Smooth muscle cell (in vitro differentiated cells): ENCODE measurements around the gene RYR2. TPM values are rescaled to one million over a fixed set of nuclear protein-coding genes. Genes with fewer than 3 reads are reported as not detected.

Source experiments
- DNase-seq: peaks from one replicate; lab custom pipeline; 2025; ENCODE audit not compliant: unreplicated experiment; lab: John Stamatoyannopoulos, UW
- H2AFZ ChIP-seq: fragments of 200-600 bp; sonication (generic); 2 replicates; pipeline ENCODE4 v1.6.0; 2016; ENCODE audit warnings: antibody characterized with exemption, low read depth, mild to moderate bottlenecking
- H3F3A ChIP-seq: fragments of 200-600 bp; sonication (generic); 2 replicates; pipeline ENCODE4 v1.6.0; 2017; ENCODE audit warnings: antibody characterized with exemption, low read depth
- H3K27ac ChIP-seq: fragments of 200-600 bp; sonication (generic); 2 replicates; pipeline ENCODE4 v1.5.1; 2016; ENCODE audit warnings: low read depth, mild to moderate bottlenecking
- H3K27me3 ChIP-seq: fragments of 200-600 bp; sonication (generic); 2 replicates; pipeline ENCODE4 v1.6.1; 2016; ENCODE audit warnings: low read depth, mild to moderate bottlenecking
- H3K36me3 ChIP-seq: fragments of 200-600 bp; sonication (generic); 2 replicates; pipeline ENCODE4 v1.5.1; 2016; ENCODE audit warnings: low read depth
- H3K4me1 ChIP-seq: fragments of 200-600 bp; sonication (generic); 2 replicates; pipeline ENCODE4 v1.5.1; 2016; ENCODE audit warnings: low read depth
- H3K4me2 ChIP-seq: fragments of 200-600 bp; sonication (generic); 2 replicates; pipeline ENCODE4 v1.6.0; 2016; ENCODE audit warnings: mild to moderate bottlenecking
- H3K4me3 ChIP-seq: fragments of 200-600 bp; sonication (generic); 2 replicates; pipeline ENCODE4 v1.5.1; 2016; ENCODE audit warnings: mild to moderate bottlenecking
- H3K79me2 ChIP-seq: fragments of 200-600 bp; sonication (generic); 2 replicates; pipeline ENCODE4 v1.6.0; 2016; ENCODE audit warnings: low read depth, mild to moderate bottlenecking
- H3K9ac ChIP-seq: fragments of 200-600 bp; sonication (generic); 2 replicates; pipeline ENCODE4 v1.6.0; 2016; ENCODE audit warnings: low read depth
- H3K9me3 ChIP-seq: fragments of 200-600 bp; sonication (generic); replicated peaks from 2 replicates; pipeline ENCODE4 v1.5.1; 2016; ENCODE audit warnings: low read depth
- H4K20me1 ChIP-seq: fragments of 200-600 bp; sonication (generic); 2 replicates; pipeline ENCODE4 v1.6.0; 2016; ENCODE audit warnings: low read depth
- WGBS: methylation state at CpG from one replicate; pipeline ENCODE4 v1.1.7; 2016; ENCODE audit warnings: low lambda C conversion rate; 5-methylcytosine and 5-hydroxymethylcytosine counted together
- polyA plus RNA-seq: library from polyadenylated mRNA; unstranded; fragments of >200 nt; fragmentation: Nextera tagmentation; extraction: Ambion mirVana; gene quantifications from 2 replicates; pipeline ENCODE4 v1.2.1, GENCODE V29; 2016
- total RNA-seq: library from RNA; depleted of rRNA; stranded (reverse); fragments of >200 nt; gene quantifications from 2 replicates; pipeline ENCODE4 v1.2.3, GENCODE V29; 2014
- TF ChIP-seq, protein P1 (sequence below): fragments of 200-600 bp; sonication (generic); IDR thresholded peaks from 2 replicates; pipeline ENCODE4 v1.5.1; 2017; ENCODE audit warnings: borderline replicate concordance, mild to moderate bottlenecking, antibody characterized with exemption; ENCODE audit not compliant: insufficient read depth, poor library complexity, severe bottlenecking

RYR2 gene
- total and polyA plus RNA-seq, 2 experiments from 2014 or later: 0.09 TPM; not detected in 1

DNA sequence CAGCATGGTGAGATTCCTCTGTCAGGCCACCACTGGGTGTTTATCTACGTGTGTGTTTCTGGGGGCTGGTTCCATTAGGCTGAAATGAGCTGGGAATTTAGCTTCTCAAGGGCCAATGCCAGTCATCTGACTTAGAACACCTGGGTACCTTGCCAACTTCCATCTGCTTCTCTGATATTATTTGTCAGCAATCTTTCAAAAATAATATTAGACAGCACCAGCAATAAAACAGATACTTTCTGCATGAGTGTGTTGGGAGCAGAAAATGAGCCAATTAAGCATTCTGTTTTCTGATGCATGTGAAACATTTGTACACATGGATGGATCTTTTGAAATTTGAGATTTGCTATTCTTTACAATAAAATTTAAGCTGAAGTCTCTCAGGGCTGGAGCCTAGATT, 124.1 kb downstream of the RYR2 start:
- DNase-seq: no peak
- Histone ChIP-seq H3F3A (peaks cover 3% of the 10 kb centered on the region), H3K79me2 (no peaks in the 10 kb centered on the region), H3K36me3 (no peaks in the 10 kb centered on the region), H3K27me3 (no peaks in the 10 kb centered on the region), H3K9me3 (no peaks in the 10 kb centered on the region), H3K9ac (no peak overlapping the region), H3K4me2 (no peak overlapping the region), H2AFZ (no peak overlapping the region), H3K4me1 (no peaks in the 10 kb centered on the region), H3K4me3 (no peak overlapping the region), H4K20me1 (no peaks in the 10 kb centered on the region), H3K27ac (no peak overlapping the region)
- WGBS: 38% methylated on average over 1 of the region's 1 CpG
- TF ChIP-seq, protein P1, sequence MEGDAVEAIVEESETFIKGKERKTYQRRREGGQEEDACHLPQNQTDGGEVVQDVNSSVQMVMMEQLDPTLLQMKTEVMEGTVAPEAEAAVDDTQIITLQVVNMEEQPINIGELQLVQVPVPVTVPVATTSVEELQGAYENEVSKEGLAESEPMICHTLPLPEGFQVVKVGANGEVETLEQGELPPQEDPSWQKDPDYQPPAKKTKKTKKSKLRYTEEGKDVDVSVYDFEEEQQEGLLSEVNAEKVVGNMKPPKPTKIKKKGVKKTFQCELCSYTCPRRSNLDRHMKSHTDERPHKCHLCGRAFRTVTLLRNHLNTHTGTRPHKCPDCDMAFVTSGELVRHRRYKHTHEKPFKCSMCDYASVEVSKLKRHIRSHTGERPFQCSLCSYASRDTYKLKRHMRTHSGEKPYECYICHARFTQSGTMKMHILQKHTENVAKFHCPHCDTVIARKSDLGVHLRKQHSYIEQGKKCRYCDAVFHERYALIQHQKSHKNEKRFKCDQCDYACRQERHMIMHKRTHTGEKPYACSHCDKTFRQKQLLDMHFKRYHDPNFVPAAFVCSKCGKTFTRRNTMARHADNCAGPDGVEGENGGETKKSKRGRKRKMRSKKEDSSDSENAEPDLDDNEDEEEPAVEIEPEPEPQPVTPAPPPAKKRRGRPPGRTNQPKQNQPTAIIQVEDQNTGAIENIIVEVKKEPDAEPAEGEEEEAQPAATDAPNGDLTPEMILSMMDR: no peak

GRCh38 chr1:237166593-237167101, 124.7 kb downstream of the RYR2 start:
- no peaks in the 10 kb centered on the region for H3K27me3 ChIP-seq
- peaks cover 3% of the 10 kb centered on the region for H3F3A ChIP-seq
- no peak overlapping the region for H3K27ac ChIP-seq
- H3K4me1 ChIP-seq: no peaks in the 10 kb centered on the region
- no peaks in the 10 kb centered on the region for H3K36me3 ChIP-seq
- no peak overlapping the region for H3K9ac ChIP-seq
- H4K20me1 ChIP-seq: no peaks in the 10 kb centered on the region
- H3K4me2 ChIP-seq: no peak overlapping the region
- H2AFZ ChIP-seq: no peak overlapping the region
- no peaks in the 10 kb centered on the region for H3K79me2 ChIP-seq
- H3K4me3 ChIP-seq: no peak overlapping the region
- H3K9me3 ChIP-seq: no peaks in the 10 kb centered on the region
- no peak for DNase-seq
- TF ChIP-seq, protein P1: no peak
- WGBS: 55% methylated on average over 4 of the region's 4 CpGs

- Histone ChIP-seq H3K9me3 (no peaks in the 10 kb centered on the region), H3K79me2 (no peaks in the 10 kb centered on the region), H3K36me3 (no peaks in the 10 kb centered on the region), H4K20me1 (no peaks in the 10 kb centered on the region), H2AFZ (no peak overlapping the region), H3K27me3 (no peaks in the 10 kb centered on the region), H3K4me3 (no peak overlapping the region), H3K4me2 (no peak overlapping the region), H3K9ac (no peak overlapping the region), H3F3A (peaks cover 3% of the 10 kb centered on the region), H3K4me1 (no peaks in the 10 kb centered on the region), H3K27ac (no peak overlapping the region)
- no peak for DNase-seq
- TF ChIP-seq, protein P1: no peak
- WGBS: 88% methylated on average over 8 of the region's 8 CpGs
These were observed 128.2 kb downstream of the RYR2 start for GRCh38 chr1:237170149-237170548.

GRCh38 chr1:237171454-237172117, 129.6 kb downstream of the RYR2 start:
- no peaks in the 10 kb centered on the region for H3K4me1 ChIP-seq
- no peaks in the 10 kb centered on the region for H3K9me3 ChIP-seq
- H3K4me3 ChIP-seq: no peak overlapping the region
- H3K4me2 ChIP-seq: no peak overlapping the region
- H3K27ac ChIP-seq: no peak overlapping the region
- WGBS: 88% methylated on average over 7 of the region's 7 CpGs
- peaks cover 3% of the 10 kb centered on the region for H3F3A ChIP-seq
- no peaks in the 10 kb centered on the region for H4K20me1 ChIP-seq
- H3K79me2 ChIP-seq: no peaks in the 10 kb centered on the region
- no peaks in the 10 kb centered on the region for H3K27me3 ChIP-seq
- TF ChIP-seq, protein P1: no peak
- no peak overlapping the region for H3K9ac ChIP-seq
- no peak for DNase-seq
- no peak overlapping the region for H2AFZ ChIP-seq
- no peaks in the 10 kb centered on the region for H3K36me3 ChIP-seq
